CD4-positive, alpha-beta T cell treated with Interleukin-4 for 4 hours (primary cell): ENCODE measurements around the gene LGALSL.

Source experiments
- DNase-seq: peaks from one replicate; pipeline ENCODE4 v3.0.0-alpha.2; 2020

LGALSL gene

DNA sequence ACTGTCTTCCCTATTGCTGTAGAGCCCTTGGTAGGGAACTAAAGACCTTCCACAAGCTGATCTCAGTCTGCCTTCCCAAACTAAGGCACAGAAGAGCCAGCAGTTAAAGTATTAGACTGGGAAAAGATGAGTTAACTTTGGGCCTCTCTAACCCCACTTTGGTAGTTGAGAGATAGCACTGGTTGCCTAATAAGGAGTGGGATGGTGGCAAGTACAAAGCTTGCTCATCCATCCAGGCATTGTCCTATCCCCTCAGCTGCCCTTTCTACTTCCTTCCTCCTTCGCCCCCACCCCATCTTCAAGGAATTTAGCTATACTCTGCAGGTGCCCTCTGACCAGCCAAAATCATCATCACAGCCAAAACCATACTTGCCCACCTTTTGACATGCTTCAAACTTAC lies 48.0 kb downstream of the LGALSL start:
- DNase-seq = no peak

DNA sequence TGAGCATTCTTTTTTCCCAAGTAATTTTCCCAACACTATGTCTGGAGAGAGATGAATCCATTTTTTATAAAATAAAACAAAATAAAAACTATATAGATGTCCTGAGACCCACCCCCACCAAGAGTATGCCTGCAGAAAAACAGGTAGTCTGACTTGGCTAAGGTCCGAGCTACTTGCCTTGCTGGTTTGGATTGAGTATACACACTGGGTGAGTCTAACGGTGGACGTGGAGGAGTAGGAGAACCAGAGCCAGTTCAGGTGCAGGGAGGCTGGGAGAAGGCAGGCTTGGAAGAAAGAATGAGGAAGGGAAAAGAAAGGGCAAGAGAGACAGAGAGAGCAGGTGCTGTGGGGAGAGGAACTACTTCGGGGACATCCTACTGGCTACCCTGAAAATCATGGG lies 48.9 kb downstream of the LGALSL start:
- DNase-seq = no peak

DNA sequence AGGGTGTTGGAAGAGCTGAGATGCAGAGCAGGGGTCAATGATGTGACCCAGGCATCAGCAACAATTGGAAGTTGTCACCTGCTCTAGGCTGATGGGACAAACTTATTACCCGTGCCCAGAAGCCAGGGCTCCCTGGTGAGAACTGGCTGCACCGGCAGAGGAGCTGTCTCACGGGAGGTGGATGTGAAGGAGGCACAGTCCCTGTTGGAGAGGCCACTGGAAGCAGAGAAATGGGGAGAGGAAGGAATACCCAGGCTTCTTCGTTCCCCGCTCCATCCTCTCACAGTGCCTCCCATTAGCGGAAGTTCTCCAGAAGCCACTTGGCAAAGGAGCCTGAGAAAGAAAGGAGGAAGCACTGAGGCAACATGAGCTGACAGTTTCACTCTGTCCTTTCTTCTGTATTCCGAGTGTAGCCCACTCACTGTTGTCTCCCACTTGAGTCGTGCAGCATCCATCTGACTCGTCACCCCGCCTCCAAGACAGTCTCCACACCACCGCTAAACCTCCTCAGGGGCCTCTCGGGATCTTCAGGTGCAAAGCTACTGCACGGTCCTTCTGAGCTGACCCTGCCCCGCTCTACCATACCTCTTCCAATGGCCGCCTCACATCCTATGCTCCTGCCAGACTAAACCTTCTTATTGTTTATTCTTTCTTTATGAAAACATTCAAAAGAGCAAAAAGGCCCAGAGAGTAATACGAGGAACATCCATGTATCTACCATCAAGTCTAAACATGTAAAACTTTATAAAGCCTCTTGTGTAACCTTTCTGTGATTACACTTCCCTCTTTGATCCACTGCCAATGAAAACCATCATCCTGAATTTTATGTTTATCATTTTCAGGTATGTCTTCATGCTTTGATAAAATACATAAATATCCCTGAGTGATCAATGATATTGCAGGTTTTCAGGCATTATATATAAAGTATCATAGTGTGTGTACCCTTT lies 51.1 kb downstream of the LGALSL start:
- DNase-seq = no peak

DNA sequence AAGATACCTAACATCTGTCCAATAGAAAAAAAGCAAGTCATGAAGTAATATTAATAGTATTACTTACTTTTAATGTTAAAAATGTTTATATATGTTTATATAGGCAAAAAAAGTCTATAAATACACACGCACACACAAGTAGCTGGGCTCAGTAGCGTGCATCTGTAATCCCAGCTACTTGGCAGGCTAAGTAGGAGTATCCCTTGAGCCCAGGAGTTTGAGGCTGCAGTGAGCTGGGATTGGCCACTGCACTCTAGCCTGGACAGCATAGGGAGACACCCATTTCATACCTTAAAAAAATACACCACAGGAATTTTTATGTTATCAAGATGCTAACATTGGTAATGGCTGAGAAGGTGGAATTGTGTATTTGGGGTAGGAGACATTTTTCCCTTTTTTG lies 52.7 kb downstream of the LGALSL start:
- no peak for DNase-seq
